HepG2 (cell line): Measurements from ENCODE around the gene CPEB4. TPM values are rescaled to one million over a fixed set of nuclear protein-coding genes. Genes with fewer than 3 reads are reported as not detected.

Experiments
- CEBPB ChIP-seq: IDR thresholded peaks from 2 replicates; pipeline ENCODE4 v1.6.1; 2011; ENCODE audit warnings: low read depth, low read length, improper control_type of control experiment, borderline replicate concordance
- ETV6 ChIP-seq: sonication (generic); formaldehyde crosslinking; conservative IDR thresholded peaks from 2 replicates; pipeline ENCODE4 v1.4.0; 2020; ENCODE audit warnings: missing genetic modification reagents
- FLYWCH1 ChIP-seq: sonication (generic); formaldehyde crosslinking; IDR thresholded peaks from 2 replicates; pipeline ENCODE4 v1.8.1; 2023; ENCODE audit warnings: mild to moderate bottlenecking, missing genetic modification reagents
- HINFP ChIP-seq: sonication (generic); formaldehyde crosslinking; IDR thresholded peaks from 2 replicates; pipeline ENCODE4 v1.4.0; 2020; ENCODE audit warnings: low read depth, mild to moderate bottlenecking, missing genetic modification reagents
- IRF9 ChIP-seq: sonication (generic); formaldehyde crosslinking; IDR thresholded peaks from 2 replicates; pipeline ENCODE4 v1.8.0; 2022; ENCODE audit warnings: missing genetic modification reagents, mild to moderate bottlenecking, borderline replicate concordance
- PAWR ChIP-seq: sonication (generic); formaldehyde crosslinking; IDR thresholded peaks from 2 replicates; pipeline ENCODE4 v1.4.0; 2020; ENCODE audit warnings: missing genetic modification reagents, mild to moderate bottlenecking, borderline replicate concordance
- POGK ChIP-seq: sonication (generic); formaldehyde crosslinking; conservative IDR thresholded peaks from 2 replicates; pipeline ENCODE4 v1.8.0; 2022; ENCODE audit warnings: mild to moderate bottlenecking, moderate library complexity, missing genetic modification reagents
- SRSF4 ChIP-seq: fragments of 200-400 bp; formaldehyde crosslinking; IDR thresholded peaks from one replicate; pipeline ENCODE4 v1.6.1; 2018; ENCODE audit warnings: mild to moderate bottlenecking, low read depth, low read length, moderate library complexity; ENCODE audit not compliant: poor library complexity, severe bottlenecking
- SSRP1 ChIP-seq: IDR thresholded peaks from 2 replicates; pipeline ENCODE4 v1.6.1; 2016; ENCODE audit warnings: control low read depth
- ZNF431 ChIP-seq: sonication (generic); formaldehyde crosslinking; IDR thresholded peaks from 2 replicates; pipeline ENCODE4 v1.9.0; 2022; ENCODE audit warnings: missing genetic modification reagents, low read depth, mild to moderate bottlenecking, borderline replicate concordance
- ZNF496 ChIP-seq: sonication (generic); formaldehyde crosslinking; IDR thresholded peaks from 2 replicates; pipeline ENCODE4 v1.8.1; 2023; ENCODE audit warnings: mild to moderate bottlenecking, moderate library complexity, missing genetic modification reagents; ENCODE audit not compliant: insufficient replicate concordance
- ZNF687 ChIP-seq: sonication (generic); formaldehyde crosslinking; IDR thresholded peaks from 2 replicates; pipeline ENCODE4 v1.5.1; 2020; ENCODE audit warnings: mild to moderate bottlenecking, missing genetic modification reagents, moderate library complexity
- ZNF768 ChIP-seq: sonication (generic); formaldehyde crosslinking; IDR thresholded peaks from 2 replicates; pipeline ENCODE4 v1.4.0; 2020; ENCODE audit warnings: missing genetic modification reagents
- polyA plus RNA-seq, 8 experiments: library from polyadenylated mRNA; depleted of rRNA in 3 of 8; stranded (reverse) in 7 of 8; unstranded in 1 of 8; fragments of >200 nt; fragmentation: Illumina TruSeq in 4 of 8; extraction: Trizol in 4 of 8; gene quantifications; 2 replicates each; pipeline versions ENCODE4 v1.2.1 to v1.2.3, GENCODE V29; 2011 to 2016; ENCODE audit warnings: low read depth in 4 of 8, missing spikeins in 1 of 8, mixed read lengths in 1 of 8; ENCODE audit not compliant: insufficient read depth in 1 of 8
- total RNA-seq, 5 experiments: library from RNA; depleted of rRNA; stranded (reverse); fragments of >200 nt; fragmentation: Illumina TruSeq; extraction: Trizol; gene quantifications; 2 replicates each; pipeline ENCODE4 v1.2.3, GENCODE V29; 2016; ENCODE audit warnings: low read depth in 1 of 5

Gene CPEB4
- total and polyA plus RNA-seq, 2 of the 13 experiments (the other 11 are each of a cell fraction or from before 2014, with no cell fraction given): 7.7 to 26.7 TPM

- TF ChIP-seq ZNF687 (CRISPR knock-in tag) (peak; percentile 81), IRF9 (CRISPR knock-in tag) (0 out of 2 replicates have a peak, but pooled peaks have one; percentile 12), CEBPB (no peak), SSRP1 (CRISPR knock-in tag) (no peak), HINFP (CRISPR knock-in tag) (no peak), ZNF496 (CRISPR knock-in tag) (no peak), FLYWCH1 (CRISPR knock-in tag) (no peak), ZNF431 (CRISPR knock-in tag) (0 out of 2 replicates have a peak, but pooled peaks have one; percentile 35), ETV6 (CRISPR knock-in tag) (no peak), ZNF768 (CRISPR knock-in tag) (no peak), POGK (no peak), SRSF4 (no peak), PAWR (no peak)
These were observed 84.9 kb downstream of the CPEB4 start (continued) for GRCh38 chr5:173972925-173973615.
